Lower lobe of right lung (tissue), 2 donors: ENCODE results near the gene CYP4F8. TPM values are rescaled to one million over a fixed set of nuclear protein-coding genes. Genes with fewer than 3 reads are reported as not detected.
A peak's percentile ranks its signal among the peaks of the same experiment; 100 is the strongest.

ENCODE experiments used
- ATAC-seq, 2 donors: fragments of 200-7000 bp; cut with Tn5 transposase; one replicate each; pipeline ENCODE4 v1.9.1; 2020 to 2022; ENCODE audit warnings: mild to moderate bottlenecking in 2 of 2, moderate library complexity in 2 of 2
- DNase-seq: peaks from one replicate; pipeline ENCODE4 v3.0.0-alpha.2; 2020
- H3K27ac ChIP-seq: fragments of 200-600 bp; one replicate; pipeline ENCODE4 v1.8.0; 2022
- H3K27me3 ChIP-seq: fragments of 200-600 bp; one replicate; pipeline ENCODE4 v1.8.0; 2022; ENCODE audit warnings: low read depth
- H3K36me3 ChIP-seq: fragments of 200-600 bp; one replicate; pipeline ENCODE4 v1.8.0; 2022; ENCODE audit warnings: mild to moderate bottlenecking
- H3K4me1 ChIP-seq: fragments of 200-600 bp; one replicate; pipeline ENCODE4 v1.8.0; 2022
- H3K4me3 ChIP-seq: fragments of 200-600 bp; one replicate; pipeline ENCODE4 v1.8.0; 2022; ENCODE audit warnings: mild to moderate bottlenecking
- H3K9me3 ChIP-seq: fragments of 200-600 bp; one replicate; pipeline ENCODE4 v1.8.0; 2022
- intact Hi-C: fragments of 100-400 bp; cut with DNase I; formaldehyde crosslinking; loops from one replicate; pipeline ENCODE4 v1.11.0; 2022
- total RNA-seq: library from RNA; stranded (reverse); fragmentation: NEBNext Ultra II Directional; extraction: Animal tissue kit (Norgen Biotek cat#: 25700); gene quantifications from one replicate; pipeline ENCODE4 v1.2.1, GENCODE V29; 2021
- TF ChIP-seq, protein P1 (sequence below): fragments of 200-600 bp; IDR thresholded peaks from one replicate; pipeline ENCODE4 v1.8.0; 2022; ENCODE audit warnings: antibody characterized with exemption, mild to moderate bottlenecking
- donor health status: DM: no; HTN: yes; CAD: no; lungs with severe emphysema.

The CYP4F8 gene
- total RNA-seq, 1 donor from 2014 or later, result not detected

DNA sequence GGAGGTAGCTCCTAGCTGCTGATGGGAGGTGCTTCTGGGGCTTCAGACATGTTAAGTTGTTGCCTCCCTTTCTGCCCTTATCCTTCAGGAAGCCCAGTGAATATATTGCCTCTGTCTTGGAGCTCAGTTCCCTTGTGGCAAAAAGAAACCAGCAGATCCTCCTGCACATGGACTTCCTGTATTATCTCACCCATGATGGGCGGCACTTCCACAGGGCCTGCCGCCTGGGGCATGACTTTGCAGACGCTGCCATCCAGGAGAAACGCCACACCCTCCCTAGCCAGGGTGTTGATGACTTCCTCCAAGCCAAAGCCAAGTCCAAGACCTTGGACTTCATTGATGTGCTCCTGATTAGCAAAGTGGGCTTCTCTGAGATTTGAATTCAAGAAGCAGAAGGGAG is 51.9 kb downstream of the CYP4F8 start:
- DNase-seq, result no peak
- Histone ChIP-seq H3K27me3 (peaks cover 4% of the 10 kb centered on the region), H3K4me3 (no peak overlapping the region), H3K36me3 (no peaks in the 10 kb centered on the region), H3K27ac (no peak overlapping the region), H3K9me3 (no peaks in the 10 kb centered on the region), H3K4me1 (no peaks in the 10 kb centered on the region)
- intact Hi-C loops, result no loop called here
- TF ChIP-seq, protein P1, sequence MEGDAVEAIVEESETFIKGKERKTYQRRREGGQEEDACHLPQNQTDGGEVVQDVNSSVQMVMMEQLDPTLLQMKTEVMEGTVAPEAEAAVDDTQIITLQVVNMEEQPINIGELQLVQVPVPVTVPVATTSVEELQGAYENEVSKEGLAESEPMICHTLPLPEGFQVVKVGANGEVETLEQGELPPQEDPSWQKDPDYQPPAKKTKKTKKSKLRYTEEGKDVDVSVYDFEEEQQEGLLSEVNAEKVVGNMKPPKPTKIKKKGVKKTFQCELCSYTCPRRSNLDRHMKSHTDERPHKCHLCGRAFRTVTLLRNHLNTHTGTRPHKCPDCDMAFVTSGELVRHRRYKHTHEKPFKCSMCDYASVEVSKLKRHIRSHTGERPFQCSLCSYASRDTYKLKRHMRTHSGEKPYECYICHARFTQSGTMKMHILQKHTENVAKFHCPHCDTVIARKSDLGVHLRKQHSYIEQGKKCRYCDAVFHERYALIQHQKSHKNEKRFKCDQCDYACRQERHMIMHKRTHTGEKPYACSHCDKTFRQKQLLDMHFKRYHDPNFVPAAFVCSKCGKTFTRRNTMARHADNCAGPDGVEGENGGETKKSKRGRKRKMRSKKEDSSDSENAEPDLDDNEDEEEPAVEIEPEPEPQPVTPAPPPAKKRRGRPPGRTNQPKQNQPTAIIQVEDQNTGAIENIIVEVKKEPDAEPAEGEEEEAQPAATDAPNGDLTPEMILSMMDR, result no peak
- peak in 1 of 2 donors; percentile 44 for ATAC-seq

DNA sequence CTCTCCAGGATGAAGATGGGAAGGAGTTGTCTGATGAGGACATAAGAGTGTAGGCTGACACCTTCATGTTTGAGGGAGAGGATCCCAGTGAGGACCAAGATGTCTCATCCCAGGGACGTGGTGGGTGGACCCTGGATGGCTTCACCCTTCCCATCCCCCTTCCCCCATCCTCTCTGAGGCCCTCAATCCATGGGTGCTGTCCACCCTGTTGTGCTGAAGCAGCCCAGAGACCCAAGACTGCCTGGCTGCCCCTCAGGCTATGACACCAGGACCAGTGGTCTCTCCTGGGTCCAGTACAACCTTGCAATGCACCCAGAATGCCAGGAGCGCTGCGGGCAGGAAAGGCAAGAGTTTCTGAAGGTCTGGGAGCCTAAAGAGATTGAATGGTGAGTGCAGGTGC is 54.4 kb downstream of the CYP4F8 start:
- Histone ChIP-seq H3K27ac (no peak overlapping the region), H3K4me3 (no peak overlapping the region), H3K9me3 (no peaks in the 10 kb centered on the region), H3K27me3 (peaks cover 4% of the 10 kb centered on the region), H3K36me3 (no peaks in the 10 kb centered on the region), H3K4me1 (peaks cover 10% of the 10 kb centered on the region)
- ATAC-seq (no peak), DNase-seq (no peak)
- intact Hi-C loops, result no loop called here
- TF ChIP-seq, protein P1, result no peak

DNA sequence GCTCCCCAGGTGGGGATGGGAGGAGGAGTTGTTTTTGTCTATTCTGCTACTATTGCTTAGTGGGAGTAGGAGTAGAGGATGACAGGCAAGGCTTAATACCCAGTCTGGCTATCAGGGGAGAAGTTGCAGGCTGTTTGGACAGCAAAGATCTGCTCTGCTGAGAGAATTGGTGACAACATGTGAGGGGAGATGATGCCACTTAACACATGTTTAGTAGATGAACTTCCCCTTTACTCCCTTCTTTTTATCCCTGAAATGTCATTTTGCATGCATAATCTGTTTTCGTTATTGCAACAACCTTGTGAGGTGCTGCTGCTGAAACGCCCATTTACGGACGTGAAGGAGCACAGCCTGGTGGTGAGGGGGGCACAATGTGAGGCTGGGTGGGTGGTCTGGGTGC is 54.9 kb downstream of the CYP4F8 start:
- intact Hi-C loops, result no loop called here
- H3K36me3 ChIP-seq, result no peaks in the 10 kb centered on the region
- peaks cover 4% of the 10 kb centered on the region for H3K27me3 ChIP-seq
- H3K4me3 ChIP-seq, result no peak overlapping the region
- H3K27ac ChIP-seq, result no peak overlapping the region
- H3K9me3 ChIP-seq, result no peaks in the 10 kb centered on the region
- ATAC-seq, result no peak
- H3K4me1 ChIP-seq, result peaks cover 10% of the 10 kb centered on the region
- DNase-seq, result no peak
- TF ChIP-seq, protein P1, result no peak

DNA sequence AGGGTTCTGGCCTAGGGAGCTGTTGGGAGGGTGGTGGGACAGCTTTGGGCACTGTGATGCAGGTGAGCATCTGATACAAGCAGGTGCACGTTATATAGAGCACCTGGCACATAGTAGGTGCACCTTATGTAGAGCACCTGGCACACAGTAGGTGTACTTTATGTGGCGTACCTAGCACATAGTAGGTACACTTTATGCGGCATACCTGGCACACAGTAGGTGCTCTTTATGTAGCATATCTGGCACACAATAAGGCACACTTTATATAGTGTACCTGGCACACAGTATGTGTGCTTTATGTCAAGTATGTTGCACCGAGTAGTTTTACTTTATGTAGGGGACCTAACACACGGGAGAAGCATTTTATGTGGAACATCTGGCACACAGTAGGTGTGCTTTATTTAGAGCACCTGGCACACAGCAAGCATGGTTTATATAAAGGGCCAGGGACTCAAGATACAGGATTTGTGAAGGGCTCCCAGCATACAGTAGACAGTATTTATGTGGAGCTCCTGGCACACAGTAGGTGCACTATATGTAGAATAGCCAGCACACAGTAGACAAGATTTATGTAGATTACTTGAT is 56.3 kb downstream of the CYP4F8 start:
- H3K27me3 ChIP-seq, result peaks cover 4% of the 10 kb centered on the region
- H3K36me3 ChIP-seq, result no peaks in the 10 kb centered on the region
- no peak for ATAC-seq
- H3K9me3 ChIP-seq, result no peaks in the 10 kb centered on the region
- no peak for DNase-seq
- no peak overlapping the region for H3K27ac ChIP-seq
- intact Hi-C loops, result no loop called here
- H3K4me1 ChIP-seq, result peaks cover 10% of the 10 kb centered on the region
- H3K4me3 ChIP-seq, result no peak overlapping the region
- TF ChIP-seq, protein P1, result no peak

DNA sequence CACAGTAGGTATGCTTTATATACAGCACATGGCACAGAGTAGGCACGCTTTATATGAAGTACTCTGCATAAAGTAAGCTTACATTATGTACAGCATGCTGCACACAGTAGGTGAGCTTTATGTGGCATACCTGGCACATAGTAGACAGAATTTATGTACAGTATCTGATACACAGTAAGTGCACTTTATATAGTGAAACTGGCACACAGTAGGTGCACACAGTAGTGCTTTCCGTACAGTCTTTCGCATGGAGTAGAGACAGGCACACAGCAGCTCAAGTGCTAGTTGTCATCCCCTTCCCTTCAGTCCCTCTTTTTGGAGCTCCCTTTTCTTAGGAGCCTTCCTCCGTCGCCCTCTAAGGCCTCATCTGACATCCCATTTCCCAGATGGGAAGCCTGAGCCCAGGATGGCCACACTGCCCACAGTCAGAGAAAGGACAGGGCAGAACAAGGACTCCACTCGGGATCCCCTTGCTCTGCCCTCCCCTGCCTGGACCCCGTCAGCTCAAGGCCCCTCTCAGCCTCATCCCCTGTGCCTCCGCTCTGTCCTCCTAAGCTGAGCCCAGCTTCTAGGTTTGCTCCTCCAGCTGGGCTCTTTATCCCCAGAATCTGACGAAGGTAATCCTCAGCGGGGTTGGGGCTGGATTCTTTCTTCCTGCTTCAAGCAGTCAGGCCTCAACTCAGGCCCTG is 57.0 kb downstream of the CYP4F8 start:
- H3K36me3 ChIP-seq, result no peaks in the 10 kb centered on the region
- H3K27ac ChIP-seq, result peak overlapping the region; percentile 62
- H3K4me3 ChIP-seq, result no peak overlapping the region
- H3K9me3 ChIP-seq, result no peaks in the 10 kb centered on the region
- intact Hi-C loops, result no loop called here
- peak in 1 of 2 donors; percentile 22 for ATAC-seq
- TF ChIP-seq, protein P1, result no peak
- DNase-seq, result no peak
- H3K27me3 ChIP-seq, result peaks cover 4% of the 10 kb centered on the region
- peaks cover 10% of the 10 kb centered on the region for H3K4me1 ChIP-seq
